RWPE1 (cell line): ENCODE measurements around the gene TBC1D17.

Source experiments
- CTCF ChIA-PET: fragments of 350-600 bp; sonication (Branson Sonifier 250); formaldehyde crosslinking; extraction: SDS; loops from one replicate; lab custom pipeline; 2021; lab: Yijun Ruan, JAX
- POLR2A ChIA-PET: fragments of 400-600 bp; formaldehyde crosslinking; extraction: SDS; loops from one replicate; lab custom pipeline; 2020; ENCODE audit warnings: antibody characterized with exemption; ENCODE audit not compliant: low non-redundant PET; lab: Yijun Ruan, JAX
- DNase-seq: peaks from one replicate; pipeline ENCODE4 v3.0.0; 2012; ENCODE audit warnings: low spot score
- H3K27ac ChIP-seq: fragments of 450-650 bp; 2 replicates; pipeline ENCODE4 v1.5.1; 2017
- CTCF ChIP-seq: fragments of 450-650 bp; conservative IDR thresholded peaks from 2 replicates; pipeline ENCODE4 v1.5.1; 2017; ENCODE audit warnings: low read depth, mild to moderate bottlenecking

TBC1D17 gene

GRCh38 chr19:49877020-49877878, at the start of gene TBC1D17, which contains the start of gene AKT1S1:
TBC1D17 (plus strand) TSS chr19:49877702; CDS start chr19:49877724, 22 bp downstream.
AKT1S1 (minus strand) TSS chr19:49877355; CDS start chr19:49873295, 4,060 bp downstream.
- no peak for TF ChIP-seq CTCF
- ChIA-PET CTCF (interaction anchor here (0.7 kb wide), 1 partner anchor 23 kb away, joined by 3 read pairs; no protein-coding TSS in a partner anchor), POLR2A (interaction anchor here (0.5 to 1.2 kb wide), 3 partner anchors 9 to 49 kb away, joined by 4 to 5 read pairs (median 5); partner anchors contain the start of gene PNKP)
- DNase-seq, result peak; percentile 99
- peak within 1 kb of the TSS; percentile 96 for H3K27ac ChIP-seq

GRCh38 chr19:49829200-49829599, 48.3 kb upstream of the TBC1D17 start:
- POLR2A ChIA-PET, result no interaction called here
- CTCF ChIA-PET, result no interaction called here
- no peak for TF ChIP-seq CTCF
- DNase-seq, result no peak
- 0 out of 2 replicates have a peak overlapping the region, but pooled peaks have one; percentile 0 for H3K27ac ChIP-seq

- POLR2A ChIA-PET, result no interaction called here
- DNase-seq, result no peak
Observed at GRCh38 chr19:49829721-49830120, 47.8 kb upstream of the TBC1D17 start.

GRCh38 chr19:49830766-49831165, 46.7 kb upstream of the TBC1D17 start:
- ChIA-PET POLR2A (no interaction called here), CTCF (no interaction called here)
- DNase-seq, result no peak
- no peak for TF ChIP-seq CTCF
- no peak overlapping the region for H3K27ac ChIP-seq

More at GRCh38 chr19:49829721-49830120, 47.8 kb upstream of the TBC1D17 start:
- no peak for TF ChIP-seq CTCF
- CTCF ChIA-PET, result no interaction called here
- H3K27ac ChIP-seq, result no peak overlapping the region

GRCh38 chr19:49831592-49831991, 45.9 kb upstream of the TBC1D17 start:
- H3K27ac ChIP-seq, result peak overlapping the region; percentile 8; the same call in 1 of the 2 replicates
- no peak for DNase-seq
- CTCF ChIA-PET, result no interaction called here
- no peak for TF ChIP-seq CTCF
- POLR2A ChIA-PET, result no interaction called here

GRCh38 chr19:49832556-49832955, 44.9 kb upstream of the TBC1D17 start:
- DNase-seq, result no peak
- TF ChIP-seq CTCF, result no peak
- peak overlapping the region; percentile 8 for H3K27ac ChIP-seq
- POLR2A ChIA-PET, result no interaction called here
- CTCF ChIA-PET, result no interaction called here
